Heart right ventricle (tissue), 16 donors: ENCODE measurements around the gene EFCAB11. TPM values are rescaled to one million over a fixed set of nuclear protein-coding genes. Genes with fewer than 3 reads are reported as not detected.

Experiments used
- ATAC-seq, 8 donors: fragments of 200-7000 bp; cut with Tn5 transposase; one replicate each; pipeline ENCODE4 v1.9.1; 2020; ENCODE audit warnings: mild to moderate bottlenecking in 8 of 8, moderate library complexity in 8 of 8, moderate number of reproducible peaks in 1 of 8
- DNase-seq, 2 donors: peaks; one replicate each; pipeline ENCODE4 v3.0.0-alpha.2; 2020
- H3K27ac ChIP-seq, 10 donors: fragments of 200-600 bp; sonication (generic) in 2 of 10; one replicate each; pipeline versions ENCODE4 v1.5.0 to v1.8.0; 2020 to 2022; ENCODE audit warnings: mild to moderate bottlenecking in 3 of 10
- H3K27me3 ChIP-seq, 7 donors: fragments of 200-600 bp; one replicate each; pipeline ENCODE4 v1.8.0; 2021 to 2022; ENCODE audit warnings: mild to moderate bottlenecking in 2 of 7
- H3K36me3 ChIP-seq, 9 donors: fragments of 200-600 bp; sonication (generic) in 1 of 9; one replicate each; pipeline versions ENCODE4 v1.5.0 to v1.8.0; 2020 to 2022; ENCODE audit warnings: mild to moderate bottlenecking in 2 of 9
- H3K4me1 ChIP-seq, 9 donors: fragments of 200-600 bp; sonication (generic) in 1 of 9; one replicate each; pipeline versions ENCODE4 v1.5.0 to v1.8.0; 2020 to 2022; ENCODE audit warnings: mild to moderate bottlenecking in 4 of 9
- H3K4me3 ChIP-seq, 10 donors: fragments of 200-600 bp; sonication (generic) in 2 of 10; one replicate each; pipeline versions ENCODE4 v1.5.0 to v1.8.0; 2020 to 2022; ENCODE audit warnings: mild to moderate bottlenecking in 7 of 10, moderate library complexity in 2 of 10
- H3K9me3 ChIP-seq, 11 donors: fragments of 200-600 bp in 10 of 11; sonication (generic) in 2 of 11; one replicate each; pipeline versions ENCODE4 v1.5.0 to v1.8.0; 2013 to 2022; ENCODE audit warnings: mild to moderate bottlenecking in 2 of 11, control low read depth in 1 of 11, moderate library complexity in 1 of 11
- WGBS, 2 donors: extraction: QIAGEN DNeasy Blood & Tissue Kit; methylation state at CpG; one replicate each; pipeline ENCODE4 v1.1.7; 2013; ENCODE audit warnings: inconsistent platforms in 1 of 2; 5-methylcytosine and 5-hydroxymethylcytosine counted together
- intact Hi-C, 10 donors: fragments of 100-400 bp; cut with DNase I; formaldehyde crosslinking; loops; one replicate each; pipeline versions ENCODE4 v1.11.1 to v1.14.2; 2022
- polyA plus RNA-seq, 2 donors: library from polyadenylated mRNA; stranded (reverse); fragments of 200-250 nt; gene quantifications; one replicate each; pipeline ENCODE4 v1.2.3, GENCODE V29; 2013
- total RNA-seq, 10 donors: library from RNA; stranded (reverse); fragmentation: NEBNext Ultra II Directional in 3 of 10; extraction: Animal tissue kit (Norgen Biotek cat#: 25700) in 3 of 10; gene quantifications; one replicate each; pipeline versions ENCODE4 v1.2.1 to v1.2.4, GENCODE V29; 2021 to 2023
- TF ChIP-seq, protein P1 (sequence below), 9 donors: fragments of 200-600 bp; sonication (generic) in 2 of 9; IDR thresholded peaks; one replicate each; pipeline versions ENCODE4 v1.5.0 to v1.8.0; 2021 to 2022; ENCODE audit warnings: antibody characterized with exemption in 9 of 9, mild to moderate bottlenecking in 5 of 9, moderate library complexity in 1 of 9
- donor health status: Arrhythmogenic right ventricular cardiomyopathy.
- donor health status: ischemic (EF 13 %, LVEDD 7.1; RV severe dilation, severe dysfunction).
- donor health status: healthy with polysubstance abuse.
- donor health status: DM: no; HTN: yes; CAD: no.
- donor health status: DM: no; HTN: no; CAD: no.
- donor health status: ischemic (EF 25% LVEDD 6.9; RV normal size, moderate dysfunction).
- donor health status: ischemic (EF 25% LVEDD 5.7; RV mildly dilated, moderate dysfunction).
- donor health status: healthy.
- donor health status: DM: yes; HTN: yes; CAD: no.
- donor health status: Ischemic cardiomyopathy.
- donor health status: ischemic (EF 35%, LVEDD 5.7; RV mildly dilated, moderate dysfunction).
- donor health status: nonischemic (EF 11% LVEDD 7.7; RV severe dilation, severe dysfunction).
- donor health status: DM: yes; HTN: yes; CAD: no.
- donor health status: PGD.
- donor health status: ischemic (EF 29% LVEDD 5.4; RV normal size, mild dysfunction).
- donor health status: nonischemic (EF 23%, LVEDD 6.1; RV moderate dilation, normal function).

The EFCAB11 gene
- total and polyA plus RNA-seq, 12 donors: 0.95 to 6.7 (median 3.4) TPM

DNA sequence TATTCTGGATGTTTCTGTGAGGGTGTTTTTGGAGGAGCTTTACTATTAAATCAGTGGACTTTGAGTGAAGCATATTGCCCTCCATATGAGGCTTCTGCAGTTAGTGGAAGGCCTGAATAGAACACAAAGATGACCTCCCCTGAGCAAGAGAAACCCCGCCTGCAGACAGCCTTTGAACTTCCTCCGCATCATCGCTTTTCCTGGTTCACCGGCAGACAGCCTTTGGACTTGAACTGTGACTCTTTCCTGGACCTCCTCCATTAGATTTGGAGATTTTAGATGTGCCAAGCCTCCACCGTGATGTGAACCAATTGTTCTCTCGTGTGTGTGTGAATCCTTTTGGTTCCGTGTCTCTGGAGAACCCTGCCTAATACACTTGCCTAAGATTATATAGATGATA is 208.4 kb downstream of the EFCAB11 start:
- Histone ChIP-seq H3K4me3 (no peak overlapping the region), H3K9me3 (peaks cover 0 to 13% (median 0%) of the 10 kb centered on the region in 11 donors), H3K27me3 (no peaks in the 10 kb centered on the region), H3K27ac (no peak overlapping the region), H3K4me1 (peaks cover 0 to 8% (median 0%) of the 10 kb centered on the region in 9 donors), H3K36me3 (no peaks in the 10 kb centered on the region)
- WGBS, 2 donors: 76 to 84% methylated on average over 7 of the region's 7 CpGs
- TF ChIP-seq, protein P1, sequence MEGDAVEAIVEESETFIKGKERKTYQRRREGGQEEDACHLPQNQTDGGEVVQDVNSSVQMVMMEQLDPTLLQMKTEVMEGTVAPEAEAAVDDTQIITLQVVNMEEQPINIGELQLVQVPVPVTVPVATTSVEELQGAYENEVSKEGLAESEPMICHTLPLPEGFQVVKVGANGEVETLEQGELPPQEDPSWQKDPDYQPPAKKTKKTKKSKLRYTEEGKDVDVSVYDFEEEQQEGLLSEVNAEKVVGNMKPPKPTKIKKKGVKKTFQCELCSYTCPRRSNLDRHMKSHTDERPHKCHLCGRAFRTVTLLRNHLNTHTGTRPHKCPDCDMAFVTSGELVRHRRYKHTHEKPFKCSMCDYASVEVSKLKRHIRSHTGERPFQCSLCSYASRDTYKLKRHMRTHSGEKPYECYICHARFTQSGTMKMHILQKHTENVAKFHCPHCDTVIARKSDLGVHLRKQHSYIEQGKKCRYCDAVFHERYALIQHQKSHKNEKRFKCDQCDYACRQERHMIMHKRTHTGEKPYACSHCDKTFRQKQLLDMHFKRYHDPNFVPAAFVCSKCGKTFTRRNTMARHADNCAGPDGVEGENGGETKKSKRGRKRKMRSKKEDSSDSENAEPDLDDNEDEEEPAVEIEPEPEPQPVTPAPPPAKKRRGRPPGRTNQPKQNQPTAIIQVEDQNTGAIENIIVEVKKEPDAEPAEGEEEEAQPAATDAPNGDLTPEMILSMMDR (IDR thresholded peaks at IDR 0.05): no peak
- no peak for DNase-seq
- ATAC-seq: no peak
- intact Hi-C loops: no loop called here

Other genes with a start within 250 kb of the EFCAB11 start
- 1 to 10 TPM; 1.4 to 7.1 (median 3.6) TPM for gene TDP1, start 1.2 kb upstream of the EFCAB11 start, total RNA-seq
- gene TDP1, start 1.2 kb upstream of the EFCAB11 start, polyA plus RNA-seq: 1 to 10 TPM in 1 of 2 donors, under 1 TPM in 1; 0.80 to 3.1 TPM
- 1 to 10 TPM in 5 of 10 donors, under 1 TPM in 5; 0.15 to 9.6 (median 1.0) TPM for gene KCNK13, start 107.3 kb upstream of the EFCAB11 start, total RNA-seq
- 1 to 10 TPM in 1 of 2 donors, under 1 TPM in 1; 0.59 to 1.9 TPM for gene KCNK13, start 107.3 kb upstream of the EFCAB11 start, polyA plus RNA-seq